ENCODE data around the gene CNTN2. TPM values are rescaled to one million over a fixed set of nuclear protein-coding genes. Genes with fewer than 3 reads are reported as not detected.

The CNTN2 gene
- total RNA-seq, 1 experiment from 2014 or later: not detected

DNA sequence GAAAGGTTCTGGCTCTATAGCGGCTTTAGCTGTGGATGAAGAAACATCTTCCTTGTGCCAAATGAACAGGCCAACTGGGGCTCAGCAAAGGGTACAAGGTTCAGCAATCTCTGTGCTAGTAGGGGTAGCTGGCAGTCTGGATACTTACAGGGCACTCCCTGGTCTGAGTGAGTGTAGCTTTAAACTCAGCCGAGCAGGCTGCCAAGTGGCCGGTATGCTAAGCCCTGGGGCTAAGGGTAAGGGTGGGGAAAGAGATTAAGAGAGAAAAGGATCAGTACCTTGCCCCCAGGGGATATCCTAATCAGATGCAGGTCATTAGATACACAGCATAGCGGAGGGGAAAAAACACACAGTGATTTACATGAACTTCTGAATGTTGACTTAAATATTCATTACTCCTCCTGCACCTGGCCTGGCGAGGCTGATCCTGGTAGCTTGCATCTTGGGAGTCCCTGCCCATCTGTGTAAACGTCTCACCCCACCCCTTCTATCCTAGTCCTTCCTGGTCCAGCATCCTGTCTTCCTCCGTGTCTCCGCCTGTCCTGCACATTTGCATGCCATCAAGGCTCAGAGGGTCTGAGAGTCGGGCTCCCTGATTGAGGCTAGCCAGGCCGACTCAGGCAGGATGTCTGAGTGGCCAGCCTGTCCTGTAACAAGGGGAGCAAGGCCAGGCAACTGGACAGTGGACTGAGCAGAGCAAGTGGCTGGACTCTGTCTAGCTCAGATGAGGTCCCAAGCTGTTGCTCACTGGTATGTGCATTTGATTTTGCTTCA, 39.5 kb upstream of the CNTN2 start:
- no peaks in the 10 kb centered on the region for H3K36me3 ChIP-seq (ENCODE audit: low read depth)
- H2AFZ ChIP-seq: no peak overlapping the region
- no peak overlapping the region for H3K4me2 ChIP-seq
- no peak for DNase-seq
- no peak overlapping the region for H3K4me3 ChIP-seq
- H3K4me1 ChIP-seq (replicated peaks; ENCODE audit: insufficient read depth): no peaks in the 10 kb centered on the region
- POLR2A ChIA-PET (ENCODE audit: unreplicated experiment): no interaction called here
- CTCF ChIA-PET: no interaction called here
- TF ChIP-seq, protein P1, sequence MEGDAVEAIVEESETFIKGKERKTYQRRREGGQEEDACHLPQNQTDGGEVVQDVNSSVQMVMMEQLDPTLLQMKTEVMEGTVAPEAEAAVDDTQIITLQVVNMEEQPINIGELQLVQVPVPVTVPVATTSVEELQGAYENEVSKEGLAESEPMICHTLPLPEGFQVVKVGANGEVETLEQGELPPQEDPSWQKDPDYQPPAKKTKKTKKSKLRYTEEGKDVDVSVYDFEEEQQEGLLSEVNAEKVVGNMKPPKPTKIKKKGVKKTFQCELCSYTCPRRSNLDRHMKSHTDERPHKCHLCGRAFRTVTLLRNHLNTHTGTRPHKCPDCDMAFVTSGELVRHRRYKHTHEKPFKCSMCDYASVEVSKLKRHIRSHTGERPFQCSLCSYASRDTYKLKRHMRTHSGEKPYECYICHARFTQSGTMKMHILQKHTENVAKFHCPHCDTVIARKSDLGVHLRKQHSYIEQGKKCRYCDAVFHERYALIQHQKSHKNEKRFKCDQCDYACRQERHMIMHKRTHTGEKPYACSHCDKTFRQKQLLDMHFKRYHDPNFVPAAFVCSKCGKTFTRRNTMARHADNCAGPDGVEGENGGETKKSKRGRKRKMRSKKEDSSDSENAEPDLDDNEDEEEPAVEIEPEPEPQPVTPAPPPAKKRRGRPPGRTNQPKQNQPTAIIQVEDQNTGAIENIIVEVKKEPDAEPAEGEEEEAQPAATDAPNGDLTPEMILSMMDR (conservative IDR thresholded peaks at IDR 0.05): no peak
- no peak for TF ChIP-seq EZH2 (IDR thresholded peaks at IDR 0.05; ENCODE audit: low read depth)
- intact Hi-C loops (cut with micrococcal nuclease; ENCODE audit: unreplicated experiment): no loop called here
- no peaks in the 10 kb centered on the region for H3K9me3 ChIP-seq (ENCODE audit: insufficient read depth, low read depth)
- no TSS peak for BruUV-seq (replicated peaks)
- H3K9me2 ChIP-seq (ENCODE audit: insufficient read depth): no peaks in the 10 kb centered on the region
- H3K27ac ChIP-seq: no peak overlapping the region
- no peaks in the 10 kb centered on the region for H3F3A ChIP-seq (ENCODE audit: insufficient read depth, low read depth)
- H4K20me1 ChIP-seq (ENCODE audit: insufficient read depth): no peaks in the 10 kb centered on the region
- peaks cover 98% of the 10 kb centered on the region for H3K27me3 ChIP-seq (ENCODE audit: insufficient read depth, low read depth)
- no peaks in the 10 kb centered on the region for H3K79me2 ChIP-seq (ENCODE audit: low read depth)

DNA sequence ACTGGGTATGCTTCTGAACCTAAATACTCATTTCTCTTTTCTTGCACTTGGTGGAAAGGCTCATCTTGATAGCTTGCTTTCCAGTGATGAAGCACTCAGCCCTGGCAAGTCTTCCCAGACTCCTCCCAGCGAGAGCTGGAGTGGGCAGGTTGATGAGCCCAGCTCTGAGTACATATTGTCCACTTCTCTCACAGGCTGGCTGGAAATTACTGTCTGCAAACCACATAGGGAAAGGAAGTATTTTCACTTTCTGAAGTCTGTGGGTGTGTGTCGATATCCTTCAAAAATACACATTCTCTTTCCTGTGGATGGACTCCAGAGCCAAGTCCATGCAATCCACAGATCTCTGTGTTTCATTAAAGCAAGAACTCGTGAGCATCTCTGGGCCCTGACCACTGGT, 38.7 kb upstream of the CNTN2 start:
- no peaks in the 10 kb centered on the region for H3K9me2 ChIP-seq (ENCODE audit: insufficient read depth)
- H3F3A ChIP-seq (ENCODE audit: insufficient read depth, low read depth): no peaks in the 10 kb centered on the region
- H3K4me1 ChIP-seq (replicated peaks; ENCODE audit: insufficient read depth): no peaks in the 10 kb centered on the region
- intact Hi-C loops (cut with micrococcal nuclease; ENCODE audit: unreplicated experiment): no loop called here
- POLR2A ChIA-PET (ENCODE audit: unreplicated experiment): no interaction called here
- H3K79me2 ChIP-seq (ENCODE audit: low read depth): no peaks in the 10 kb centered on the region
- H4K20me1 ChIP-seq (ENCODE audit: insufficient read depth): no peaks in the 10 kb centered on the region
- no peak overlapping the region for H3K27ac ChIP-seq
- no peak for DNase-seq
- H3K9me3 ChIP-seq (ENCODE audit: insufficient read depth, low read depth): no peaks in the 10 kb centered on the region
- CTCF ChIA-PET: no interaction called here
- no peak overlapping the region for H2AFZ ChIP-seq
- TF ChIP-seq, protein P1 (conservative IDR thresholded peaks at IDR 0.05): no peak
- no peak for TF ChIP-seq EZH2 (IDR thresholded peaks at IDR 0.05; ENCODE audit: low read depth)
- H3K36me3 ChIP-seq (ENCODE audit: low read depth): no peaks in the 10 kb centered on the region
- BruUV-seq (replicated peaks): no TSS peak
- H3K27me3 ChIP-seq (ENCODE audit: insufficient read depth, low read depth): peaks cover 98% of the 10 kb centered on the region
- no peak overlapping the region for H3K4me2 ChIP-seq
- H3K4me3 ChIP-seq: no peak overlapping the region

- Histone ChIP-seq H3K4me2 (no peak overlapping the region), H3K9me3 (ENCODE audit: insufficient read depth, low read depth) (no peaks in the 10 kb centered on the region), H4K20me1 (ENCODE audit: insufficient read depth) (no peaks in the 10 kb centered on the region), H3K36me3 (ENCODE audit: low read depth) (no peaks in the 10 kb centered on the region), H3K27me3 (ENCODE audit: insufficient read depth, low read depth) (peaks cover 99% of the 10 kb centered on the region), H3K4me1 (replicated peaks; ENCODE audit: insufficient read depth) (no peaks in the 10 kb centered on the region), H3K79me2 (ENCODE audit: low read depth) (no peaks in the 10 kb centered on the region), H3K4me3 (no peak overlapping the region), H3F3A (ENCODE audit: insufficient read depth, low read depth) (no peaks in the 10 kb centered on the region), H3K27ac (no peak overlapping the region), H3K9me2 (ENCODE audit: insufficient read depth) (no peaks in the 10 kb centered on the region), H2AFZ (no peak overlapping the region)
- no peak for DNase-seq
- POLR2A ChIA-PET (ENCODE audit: unreplicated experiment): no interaction called here
- BruUV-seq (replicated peaks): no TSS peak
- CTCF ChIA-PET: no interaction called here
- intact Hi-C loops (cut with micrococcal nuclease; ENCODE audit: unreplicated experiment): no loop called here
- TF ChIP-seq EZH2 (IDR thresholded peaks at IDR 0.05; ENCODE audit: low read depth): no peak
- TF ChIP-seq, protein P1 (conservative IDR thresholded peaks at IDR 0.05): no peak
Measured at GRCh38 chr1:205008896-205009295, 34.1 kb upstream of the CNTN2 start.

Measured in PC-9 (cell line).